ENCODE measurements around the gene TM6SF1. TPM values are rescaled to one million over a fixed set of nuclear protein-coding genes. Genes with fewer than 3 reads are reported as not detected.

TM6SF1 gene
- total RNA-seq, 1 experiment from 2014 or later, result not detected

DNA sequence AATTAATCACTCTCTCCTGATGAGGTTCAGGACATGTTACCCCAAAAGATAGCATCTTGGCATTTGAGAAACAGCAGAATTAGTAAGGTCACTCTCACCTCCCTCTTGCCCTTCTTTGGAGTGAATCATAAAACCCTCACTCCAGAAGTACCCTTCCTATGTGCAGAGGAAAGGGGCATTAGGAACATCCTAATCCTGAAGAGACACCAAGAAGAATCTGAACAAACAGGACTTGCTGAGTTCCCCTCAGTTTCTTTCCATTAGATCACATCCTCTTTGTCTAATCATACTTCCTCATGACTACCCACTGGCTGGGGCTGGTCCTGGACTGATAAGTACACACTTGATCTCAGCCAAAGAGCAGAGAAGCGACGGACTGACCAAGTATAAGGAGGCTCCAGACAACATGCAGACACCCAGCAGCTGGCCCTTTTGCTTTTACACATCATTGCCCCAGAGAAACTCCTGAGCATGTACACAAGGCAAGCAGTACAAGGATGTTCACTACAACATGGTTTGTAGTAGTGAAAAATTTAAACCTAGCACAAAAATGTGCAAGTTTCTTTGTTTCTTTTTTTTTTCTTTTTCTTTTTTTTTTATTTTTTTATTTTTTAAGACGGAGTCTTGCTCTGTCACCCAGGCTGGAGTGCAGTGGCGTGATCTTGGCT lies 15.0 kb upstream of the TM6SF1 start:
- no peak overlapping the region for H3K9ac ChIP-seq (ENCODE audit: low read length)
- no peaks in the 10 kb centered on the region for H3F3A ChIP-seq (ENCODE audit: low read length, unreplicated experiment)
- intact Hi-C loops (cut with micrococcal nuclease), result no loop called here
- TF ChIP-seq EZH2phosphoT487 (IDR thresholded peaks at IDR 0.05; ENCODE audit: borderline replicate concordance, low read length), result no peak
- TF ChIP-seq, protein P1, sequence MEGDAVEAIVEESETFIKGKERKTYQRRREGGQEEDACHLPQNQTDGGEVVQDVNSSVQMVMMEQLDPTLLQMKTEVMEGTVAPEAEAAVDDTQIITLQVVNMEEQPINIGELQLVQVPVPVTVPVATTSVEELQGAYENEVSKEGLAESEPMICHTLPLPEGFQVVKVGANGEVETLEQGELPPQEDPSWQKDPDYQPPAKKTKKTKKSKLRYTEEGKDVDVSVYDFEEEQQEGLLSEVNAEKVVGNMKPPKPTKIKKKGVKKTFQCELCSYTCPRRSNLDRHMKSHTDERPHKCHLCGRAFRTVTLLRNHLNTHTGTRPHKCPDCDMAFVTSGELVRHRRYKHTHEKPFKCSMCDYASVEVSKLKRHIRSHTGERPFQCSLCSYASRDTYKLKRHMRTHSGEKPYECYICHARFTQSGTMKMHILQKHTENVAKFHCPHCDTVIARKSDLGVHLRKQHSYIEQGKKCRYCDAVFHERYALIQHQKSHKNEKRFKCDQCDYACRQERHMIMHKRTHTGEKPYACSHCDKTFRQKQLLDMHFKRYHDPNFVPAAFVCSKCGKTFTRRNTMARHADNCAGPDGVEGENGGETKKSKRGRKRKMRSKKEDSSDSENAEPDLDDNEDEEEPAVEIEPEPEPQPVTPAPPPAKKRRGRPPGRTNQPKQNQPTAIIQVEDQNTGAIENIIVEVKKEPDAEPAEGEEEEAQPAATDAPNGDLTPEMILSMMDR (conservative IDR thresholded peaks at IDR 0.05; ENCODE audit: low read depth, low read length), result no peak
- no peak for TF ChIP-seq EZH2 (IDR thresholded peaks at IDR 0.05; ENCODE audit: low read length, unreplicated experiment)
- H3K4me2 ChIP-seq (ENCODE audit: low read length), result no peak overlapping the region
- H3K9me2 ChIP-seq (replicated peaks; ENCODE audit: low read length), result no peaks in the 10 kb centered on the region
- no peaks in the 10 kb centered on the region for H3K79me2 ChIP-seq (ENCODE audit: low read length)
- no peaks in the 10 kb centered on the region for H3K9me3 ChIP-seq (ENCODE audit: low read length)
- ChIA-PET CTCF (no interaction called here), POLR2A (ENCODE audit: unreplicated experiment) (no interaction called here)
- H2AFZ ChIP-seq (ENCODE audit: low read length), result 0 out of 2 replicates have a peak overlapping the region, but pooled peaks have one; percentile 45
- H3K4me1 ChIP-seq (ENCODE audit: insufficient read depth, low read length), result no peaks in the 10 kb centered on the region
- peaks cover 8% of the 10 kb centered on the region; the same call in 1 of the 2 replicates for H3K27me3 ChIP-seq (ENCODE audit: low read length)
- H4K20me1 ChIP-seq (ENCODE audit: low read length), result no peaks in the 10 kb centered on the region
- H3K36me3 ChIP-seq (ENCODE audit: low read depth, low read length), result no peaks in the 10 kb centered on the region
- no peak overlapping the region for H3K4me3 ChIP-seq (ENCODE audit: low read length)
- no TSS peak for BruUV-seq (replicated peaks)
- no peak for ATAC-seq
- H3K27ac ChIP-seq (ENCODE audit: low read length), result no peak overlapping the region
- DNase-seq, result peak; percentile 32

DNA sequence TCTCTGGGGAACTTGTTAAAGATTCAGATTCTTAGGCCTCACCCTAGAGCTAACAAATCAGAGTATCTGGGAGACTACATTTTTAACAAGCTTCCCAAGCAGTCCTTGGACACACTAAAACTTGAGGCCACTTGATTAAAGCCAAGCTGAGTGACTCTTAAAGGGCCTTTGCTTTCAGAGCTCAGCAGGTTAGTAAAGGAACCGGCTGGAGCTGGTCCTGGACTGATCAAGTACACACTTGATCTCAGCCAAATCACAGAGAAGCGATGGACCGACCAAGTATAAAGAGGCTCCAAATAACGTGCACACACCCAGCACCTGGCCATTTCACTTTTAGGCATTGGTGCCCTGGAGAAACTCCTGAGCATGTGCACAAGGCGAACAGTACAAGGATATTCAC lies 12.9 kb upstream of the TM6SF1 start:
- Histone ChIP-seq H3K9ac (ENCODE audit: low read length) (no peak overlapping the region), H3K9me3 (ENCODE audit: low read length) (no peaks in the 10 kb centered on the region), H3K4me3 (ENCODE audit: low read length) (no peak overlapping the region), H3K36me3 (ENCODE audit: low read depth, low read length) (no peaks in the 10 kb centered on the region), H3F3A (ENCODE audit: low read length, unreplicated experiment) (no peaks in the 10 kb centered on the region), H4K20me1 (ENCODE audit: low read length) (no peaks in the 10 kb centered on the region), H2AFZ (ENCODE audit: low read length) (no peak overlapping the region), H3K4me2 (ENCODE audit: low read length) (no peak overlapping the region), H3K9me2 (replicated peaks; ENCODE audit: low read length) (no peaks in the 10 kb centered on the region), H3K27ac (ENCODE audit: low read length) (no peak overlapping the region), H3K79me2 (ENCODE audit: low read length) (no peaks in the 10 kb centered on the region), H3K4me1 (ENCODE audit: insufficient read depth, low read length) (no peaks in the 10 kb centered on the region), H3K27me3 (ENCODE audit: low read length) (peaks cover 21% of the 10 kb centered on the region; the same call in 1 of the 2 replicates)
- ChIA-PET POLR2A (ENCODE audit: unreplicated experiment) (no interaction called here), CTCF (no interaction called here)
- TF ChIP-seq EZH2phosphoT487 (IDR thresholded peaks at IDR 0.05; ENCODE audit: borderline replicate concordance, low read length) (no peak), EZH2 (IDR thresholded peaks at IDR 0.05; ENCODE audit: low read length, unreplicated experiment) (no peak)
- TF ChIP-seq, protein P1 (conservative IDR thresholded peaks at IDR 0.05; ENCODE audit: low read depth, low read length), result no peak
- DNase-seq (no peak), ATAC-seq (no peak)
- no TSS peak for BruUV-seq (replicated peaks)
- intact Hi-C loops (cut with micrococcal nuclease), result no loop called here

DNA sequence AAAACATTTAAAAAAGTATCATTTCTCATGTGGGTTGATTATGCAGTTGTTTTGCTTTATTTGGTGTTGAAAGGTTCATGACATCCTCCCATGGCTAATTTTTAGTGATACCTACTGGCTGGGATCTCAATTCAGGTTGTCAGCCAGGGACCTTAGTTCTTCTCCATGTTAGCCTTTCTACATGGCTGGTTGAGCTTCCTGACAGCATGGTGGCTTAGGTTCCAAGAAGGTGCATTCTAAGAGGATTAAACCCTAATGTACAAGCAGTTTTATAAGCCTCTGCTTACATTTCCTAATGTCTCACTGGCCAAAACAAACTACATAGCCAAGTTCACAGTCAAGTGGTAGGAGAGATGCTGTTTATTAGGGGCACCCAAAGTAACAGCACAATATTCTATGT lies 9.4 kb upstream of the TM6SF1 start:
- Histone ChIP-seq H2AFZ (ENCODE audit: low read length) (no peak overlapping the region), H3K9me2 (replicated peaks; ENCODE audit: low read length) (no peaks in the 10 kb centered on the region), H4K20me1 (ENCODE audit: low read length) (no peaks in the 10 kb centered on the region), H3K36me3 (ENCODE audit: low read depth, low read length) (no peaks in the 10 kb centered on the region), H3K27me3 (ENCODE audit: low read length) (peaks cover 29% of the 10 kb centered on the region; the same call in 1 of the 2 replicates), H3K79me2 (ENCODE audit: low read length) (no peaks in the 10 kb centered on the region), H3K9me3 (ENCODE audit: low read length) (no peaks in the 10 kb centered on the region), H3K9ac (ENCODE audit: low read length) (no peak overlapping the region), H3K4me2 (ENCODE audit: low read length) (no peak overlapping the region), H3K4me3 (ENCODE audit: low read length) (no peak overlapping the region), H3K27ac (ENCODE audit: low read length) (no peak overlapping the region), H3F3A (ENCODE audit: low read length, unreplicated experiment) (no peaks in the 10 kb centered on the region), H3K4me1 (ENCODE audit: insufficient read depth, low read length) (no peaks in the 10 kb centered on the region)
- no peak for TF ChIP-seq EZH2phosphoT487 (IDR thresholded peaks at IDR 0.05; ENCODE audit: borderline replicate concordance, low read length)
- no peak for TF ChIP-seq EZH2 (IDR thresholded peaks at IDR 0.05; ENCODE audit: low read length, unreplicated experiment)
- TF ChIP-seq, protein P1 (conservative IDR thresholded peaks at IDR 0.05; ENCODE audit: low read depth, low read length), result no peak
- no peak for DNase-seq
- CTCF ChIA-PET, result no interaction called here
- intact Hi-C loops (cut with micrococcal nuclease), result no loop called here
- POLR2A ChIA-PET (ENCODE audit: unreplicated experiment), result no interaction called here
- ATAC-seq, result no peak
- BruUV-seq (replicated peaks), result no TSS peak

All from PC-3 (cell line).